ENCODE data around the gene APOC4.

- TF ChIP-seq CTCF (conservative IDR thresholded peaks at IDR 0.05; ENCODE audit: low read depth, low read length), result peak; percentile 86
- no peak for TF ChIP-seq EZH2 (IDR thresholded peaks at IDR 0.05; ENCODE audit: low read length, unreplicated experiment)
- no peak for TF ChIP-seq EZH2phosphoT487 (IDR thresholded peaks at IDR 0.05; ENCODE audit: borderline replicate concordance, low read length)
These were observed 38.2 kb upstream of the APOC4 start for GRCh38 chr19:44903602-44904425.
